ENCODE data around the gene BCORL1. TPM values are rescaled to one million over a fixed set of nuclear protein-coding genes. Genes with fewer than 3 reads are reported as not detected.

Gene BCORL1
- total RNA-seq, 2 experiments from 2014 or later, result 1.7 to 5.4 TPM

DNA sequence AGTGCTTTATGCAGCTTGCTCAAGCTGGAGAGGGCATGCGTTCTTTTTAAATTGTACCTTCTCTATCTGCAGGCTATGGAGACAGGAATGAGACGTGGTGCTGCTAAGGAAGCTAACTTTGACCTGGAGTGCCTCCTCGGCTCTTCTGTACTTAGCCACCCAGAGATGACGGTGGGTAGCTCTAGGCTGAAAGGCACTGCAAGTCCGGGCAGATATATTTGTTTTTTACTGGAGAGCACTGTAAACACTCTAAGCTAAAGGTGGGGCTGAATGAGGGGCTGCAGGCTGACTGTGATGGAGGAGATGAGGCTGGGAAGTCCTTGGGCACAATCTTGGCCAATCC lies 115.7 kb downstream of the BCORL1 start:
- peaks cover 47% of the 10 kb centered on the region; the same call in 1 of the 2 replicates for H3K79me2 ChIP-seq (ENCODE audit: insufficient read depth, low read depth, low read length)
- H3K9me2 ChIP-seq (ENCODE audit: insufficient read depth, low read length), result no peaks in the 10 kb centered on the region
- no TSS peak for BruUV-seq (replicated peaks)
- no peak overlapping the region for H2AFZ ChIP-seq (ENCODE audit: low read length)
- TF ChIP-seq EZH2phosphoT487 (IDR thresholded peaks at IDR 0.05; ENCODE audit: borderline replicate concordance, low read depth, low read length), result no peak
- TF ChIP-seq, protein P1, sequence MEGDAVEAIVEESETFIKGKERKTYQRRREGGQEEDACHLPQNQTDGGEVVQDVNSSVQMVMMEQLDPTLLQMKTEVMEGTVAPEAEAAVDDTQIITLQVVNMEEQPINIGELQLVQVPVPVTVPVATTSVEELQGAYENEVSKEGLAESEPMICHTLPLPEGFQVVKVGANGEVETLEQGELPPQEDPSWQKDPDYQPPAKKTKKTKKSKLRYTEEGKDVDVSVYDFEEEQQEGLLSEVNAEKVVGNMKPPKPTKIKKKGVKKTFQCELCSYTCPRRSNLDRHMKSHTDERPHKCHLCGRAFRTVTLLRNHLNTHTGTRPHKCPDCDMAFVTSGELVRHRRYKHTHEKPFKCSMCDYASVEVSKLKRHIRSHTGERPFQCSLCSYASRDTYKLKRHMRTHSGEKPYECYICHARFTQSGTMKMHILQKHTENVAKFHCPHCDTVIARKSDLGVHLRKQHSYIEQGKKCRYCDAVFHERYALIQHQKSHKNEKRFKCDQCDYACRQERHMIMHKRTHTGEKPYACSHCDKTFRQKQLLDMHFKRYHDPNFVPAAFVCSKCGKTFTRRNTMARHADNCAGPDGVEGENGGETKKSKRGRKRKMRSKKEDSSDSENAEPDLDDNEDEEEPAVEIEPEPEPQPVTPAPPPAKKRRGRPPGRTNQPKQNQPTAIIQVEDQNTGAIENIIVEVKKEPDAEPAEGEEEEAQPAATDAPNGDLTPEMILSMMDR (conservative IDR thresholded peaks at IDR 0.05; ENCODE audit: low read length), result no peak
- no peak overlapping the region for H3K27ac ChIP-seq (ENCODE audit: low read depth, low read length, poor library complexity, severe bottlenecking)
- no peak overlapping the region for H3K4me2 ChIP-seq (ENCODE audit: low read length)
- intact Hi-C loops (cut with micrococcal nuclease; ENCODE audit: unreplicated experiment), result no loop called here
- peaks cover 6% of the 10 kb centered on the region for H3K4me1 ChIP-seq (ENCODE audit: insufficient read depth, low read length, poor library complexity, severe bottlenecking)
- no peak overlapping the region for H3K4me3 ChIP-seq (ENCODE audit: low read depth, low read length, poor library complexity, severe bottlenecking)
- H3K36me3 ChIP-seq (ENCODE audit: insufficient read depth, low read length), result no peaks in the 10 kb centered on the region
- no peak for DNase-seq (ENCODE audit: low spot score)
- POLR2A ChIA-PET, result no interaction called here
- CTCF ChIA-PET (ENCODE audit: unreplicated experiment), result no interaction called here
- H4K20me1 ChIP-seq (ENCODE audit: insufficient read depth, low read length), result no peaks in the 10 kb centered on the region
- H3K9me3 ChIP-seq (ENCODE audit: low read length), result no peaks in the 10 kb centered on the region

DNA sequence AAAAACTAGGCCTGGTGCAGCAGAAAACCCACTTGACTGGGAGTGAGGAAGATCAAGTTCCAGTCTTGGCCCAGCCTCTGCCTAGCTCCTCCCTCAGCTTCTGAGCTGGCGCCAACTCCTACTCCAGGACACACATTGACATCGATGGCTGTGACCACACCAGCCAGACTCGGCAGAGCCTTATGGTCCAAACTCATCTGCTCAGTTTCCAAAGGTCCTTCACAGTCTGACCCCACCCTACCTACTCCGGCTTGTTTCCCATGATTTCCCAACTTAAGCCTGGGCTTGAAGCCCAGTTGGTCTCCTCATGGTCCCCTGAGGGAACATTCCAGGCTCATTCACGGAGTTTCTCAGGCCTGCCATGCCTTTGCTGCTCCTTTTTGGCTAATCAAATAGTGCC lies 117.7 kb downstream of the BCORL1 start:
- no TSS peak for BruUV-seq (replicated peaks)
- peaks cover 55% of the 10 kb centered on the region; the same call in 1 of the 2 replicates for H3K79me2 ChIP-seq (ENCODE audit: insufficient read depth, low read depth, low read length)

DNA sequence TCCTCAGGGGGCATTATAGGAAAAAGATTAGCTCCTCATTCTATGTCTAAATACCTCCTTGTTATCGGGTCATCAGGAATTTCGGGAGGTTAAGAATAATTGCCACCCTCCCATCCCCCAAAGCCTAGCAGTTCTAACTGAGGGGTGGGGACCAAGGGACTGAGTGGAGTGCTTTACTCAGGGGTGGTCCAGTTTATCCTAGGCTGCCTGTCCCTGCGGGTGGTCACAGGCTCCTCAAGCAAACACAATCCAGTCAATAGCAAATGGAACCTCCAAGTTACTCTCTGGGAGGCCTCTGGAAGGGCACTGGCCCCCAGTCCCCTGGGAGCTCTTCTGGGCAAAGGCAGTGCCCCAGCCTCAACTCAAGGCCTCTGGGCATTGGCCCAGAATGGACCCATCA lies 121.2 kb downstream of the BCORL1 start:
- POLR2A ChIA-PET, result interaction anchor here (0.6 kb wide), 1 partner anchor 10 kb away, joined by 5 read pairs; no protein-coding TSS in a partner anchor

More for the DNA sequence above, 117.7 kb downstream of the BCORL1 start:
- H4K20me1 ChIP-seq (ENCODE audit: insufficient read depth, low read length), result no peaks in the 10 kb centered on the region
- POLR2A ChIA-PET, result no interaction called here
- intact Hi-C loops (cut with micrococcal nuclease; ENCODE audit: unreplicated experiment), result no loop called here
- no peak overlapping the region for H2AFZ ChIP-seq (ENCODE audit: low read length)
- H3K9me2 ChIP-seq (ENCODE audit: insufficient read depth, low read length), result no peaks in the 10 kb centered on the region
- CTCF ChIA-PET (ENCODE audit: unreplicated experiment), result interaction anchor here (0.6 kb wide), 1 partner anchor 39 kb away, joined by 4 read pairs; no protein-coding TSS in a partner anchor
- TF ChIP-seq, protein P1 (conservative IDR thresholded peaks at IDR 0.05; ENCODE audit: low read length), result no peak
- no peak for TF ChIP-seq EZH2phosphoT487 (IDR thresholded peaks at IDR 0.05; ENCODE audit: borderline replicate concordance, low read depth, low read length)
- DNase-seq (ENCODE audit: low spot score), result no peak
- no peaks in the 10 kb centered on the region for H3K4me1 ChIP-seq (ENCODE audit: insufficient read depth, low read length, poor library complexity, severe bottlenecking)
- no peak overlapping the region for H3K27ac ChIP-seq (ENCODE audit: low read depth, low read length, poor library complexity, severe bottlenecking)
- 0 out of 2 replicates have a peak, but pooled peaks cover 2% of the 10 kb centered on the region for H3K36me3 ChIP-seq (ENCODE audit: insufficient read depth, low read length)
- no peak overlapping the region for H3K4me3 ChIP-seq (ENCODE audit: low read depth, low read length, poor library complexity, severe bottlenecking)
- no peaks in the 10 kb centered on the region for H3K9me3 ChIP-seq (ENCODE audit: low read length)
- no peak overlapping the region for H3K4me2 ChIP-seq (ENCODE audit: low read length)

More for the DNA sequence above, 121.2 kb downstream of the BCORL1 start:
- intact Hi-C loops (cut with micrococcal nuclease; ENCODE audit: unreplicated experiment), result no loop called here
- Histone ChIP-seq H3K4me1 (ENCODE audit: insufficient read depth, low read length, poor library complexity, severe bottlenecking) (peaks cover 6% of the 10 kb centered on the region), H3K4me2 (ENCODE audit: low read length) (no peak overlapping the region), H3K79me2 (ENCODE audit: insufficient read depth, low read depth, low read length) (peaks cover 64% of the 10 kb centered on the region; the same call in 1 of the 2 replicates), H3K36me3 (ENCODE audit: insufficient read depth, low read length) (0 out of 2 replicates have a peak, but pooled peaks cover 4% of the 10 kb centered on the region), H3K9me3 (ENCODE audit: low read length) (no peaks in the 10 kb centered on the region), H2AFZ (ENCODE audit: low read length) (no peak overlapping the region), H3K9me2 (ENCODE audit: insufficient read depth, low read length) (no peaks in the 10 kb centered on the region), H3K4me3 (ENCODE audit: low read depth, low read length, poor library complexity, severe bottlenecking) (no peak overlapping the region), H3K27ac (ENCODE audit: low read depth, low read length, poor library complexity, severe bottlenecking) (no peak overlapping the region), H4K20me1 (ENCODE audit: insufficient read depth, low read length) (no peaks in the 10 kb centered on the region)
- DNase-seq (ENCODE audit: low spot score), result no peak
- BruUV-seq (replicated peaks), result no TSS peak
- CTCF ChIA-PET (ENCODE audit: unreplicated experiment), result no interaction called here
- TF ChIP-seq, protein P1 (conservative IDR thresholded peaks at IDR 0.05; ENCODE audit: low read length), result no peak
- TF ChIP-seq EZH2phosphoT487 (IDR thresholded peaks at IDR 0.05; ENCODE audit: borderline replicate concordance, low read depth, low read length), result no peak

Data from OCI-LY7 (cell line).